PC-3 (cell line): Measurements from ENCODE around the gene IL4I1.

Source experiments
- EZH2 ChIP-seq: fragments of 300-600 bp; sonication (generic); IDR thresholded peaks from one replicate; pipeline ENCODE4 v1.6.1; 2017; ENCODE audit warnings: antibody characterized with exemption, mild to moderate bottlenecking, low read length; ENCODE audit not compliant: unreplicated experiment
- EZH2phosphoT487 ChIP-seq: fragments of 300-600 bp; sonication (generic); IDR thresholded peaks from 2 replicates; pipeline ENCODE4 v1.6.1; 2018; ENCODE audit warnings: mild to moderate bottlenecking, antibody characterized with exemption, low read length, borderline replicate concordance
- TF ChIP-seq, protein P1 (sequence below): fragments of 300-600 bp; sonication (generic); conservative IDR thresholded peaks from 2 replicates; pipeline ENCODE4 v1.5.1; 2017; ENCODE audit warnings: antibody characterized with exemption, low read depth, mild to moderate bottlenecking, low read length

DNA sequence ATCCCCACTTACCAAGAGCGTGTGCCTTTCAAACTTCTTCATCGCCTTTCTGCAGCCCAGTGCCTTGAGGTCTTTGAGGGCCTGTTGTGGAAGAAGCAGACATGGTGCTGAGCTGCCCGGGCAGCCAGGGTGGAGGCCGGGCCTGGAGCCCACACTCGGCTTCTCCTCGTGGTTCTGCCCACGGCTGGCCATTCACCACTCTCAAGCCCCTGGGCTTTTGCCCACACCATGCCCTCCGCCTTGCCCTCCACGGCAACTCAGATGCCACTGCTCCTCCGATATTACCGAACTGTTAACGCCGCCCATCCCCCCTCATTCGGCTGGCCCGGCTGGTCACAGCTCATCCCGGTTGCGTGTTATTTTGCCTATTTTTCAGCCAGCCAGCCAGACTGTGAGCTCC, 5.3 kb downstream of the IL4I1 start:
- TF ChIP-seq, protein P1, sequence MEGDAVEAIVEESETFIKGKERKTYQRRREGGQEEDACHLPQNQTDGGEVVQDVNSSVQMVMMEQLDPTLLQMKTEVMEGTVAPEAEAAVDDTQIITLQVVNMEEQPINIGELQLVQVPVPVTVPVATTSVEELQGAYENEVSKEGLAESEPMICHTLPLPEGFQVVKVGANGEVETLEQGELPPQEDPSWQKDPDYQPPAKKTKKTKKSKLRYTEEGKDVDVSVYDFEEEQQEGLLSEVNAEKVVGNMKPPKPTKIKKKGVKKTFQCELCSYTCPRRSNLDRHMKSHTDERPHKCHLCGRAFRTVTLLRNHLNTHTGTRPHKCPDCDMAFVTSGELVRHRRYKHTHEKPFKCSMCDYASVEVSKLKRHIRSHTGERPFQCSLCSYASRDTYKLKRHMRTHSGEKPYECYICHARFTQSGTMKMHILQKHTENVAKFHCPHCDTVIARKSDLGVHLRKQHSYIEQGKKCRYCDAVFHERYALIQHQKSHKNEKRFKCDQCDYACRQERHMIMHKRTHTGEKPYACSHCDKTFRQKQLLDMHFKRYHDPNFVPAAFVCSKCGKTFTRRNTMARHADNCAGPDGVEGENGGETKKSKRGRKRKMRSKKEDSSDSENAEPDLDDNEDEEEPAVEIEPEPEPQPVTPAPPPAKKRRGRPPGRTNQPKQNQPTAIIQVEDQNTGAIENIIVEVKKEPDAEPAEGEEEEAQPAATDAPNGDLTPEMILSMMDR = no peak
- TF ChIP-seq EZH2phosphoT487 (no peak), EZH2 (no peak)
